ENCODE results near the gene RRAGC.
"Not testable (repeated sequence)": the region's sequence is repeated elsewhere in the genome, so short reads cannot be mapped to it uniquely, and the experiment has no call there.

The RRAGC gene

DNA sequence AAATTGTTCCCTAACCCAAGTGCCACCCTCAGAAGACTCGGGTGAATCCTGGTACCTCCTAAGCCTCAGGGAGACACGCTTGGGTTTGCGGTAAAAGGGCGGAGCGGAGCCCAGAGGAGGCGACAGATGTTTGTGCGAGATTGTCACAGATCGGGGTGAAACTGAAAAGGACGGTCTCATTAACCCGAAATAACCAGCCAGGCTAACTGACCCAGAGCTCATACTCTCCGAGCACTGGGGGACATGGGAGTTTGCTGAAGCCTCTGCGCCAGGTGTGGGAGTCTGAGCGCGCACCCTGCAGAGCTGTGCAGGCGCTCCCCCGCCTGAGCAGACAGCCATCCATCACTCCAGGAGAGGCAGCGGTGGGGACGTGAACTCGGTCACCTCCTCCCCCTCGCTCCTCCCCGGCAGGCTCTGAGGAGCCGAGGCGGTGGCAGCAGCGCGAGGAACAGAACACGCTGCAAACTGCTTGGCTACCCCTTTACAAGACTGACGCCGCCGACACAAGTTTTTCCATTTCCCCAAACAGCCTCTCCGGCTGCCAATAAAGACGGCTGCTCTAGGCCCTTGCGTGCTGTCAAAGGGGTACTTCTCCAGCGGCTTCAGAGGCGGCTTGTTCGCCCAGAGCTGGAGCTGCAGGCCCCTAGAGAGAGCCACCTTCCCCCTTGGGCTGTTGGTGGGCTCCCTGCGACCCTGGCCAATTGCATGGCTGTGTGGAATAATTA lies 43.5 kb downstream of the RRAGC start:
- peak; percentile 98 for DNase-seq

DNA sequence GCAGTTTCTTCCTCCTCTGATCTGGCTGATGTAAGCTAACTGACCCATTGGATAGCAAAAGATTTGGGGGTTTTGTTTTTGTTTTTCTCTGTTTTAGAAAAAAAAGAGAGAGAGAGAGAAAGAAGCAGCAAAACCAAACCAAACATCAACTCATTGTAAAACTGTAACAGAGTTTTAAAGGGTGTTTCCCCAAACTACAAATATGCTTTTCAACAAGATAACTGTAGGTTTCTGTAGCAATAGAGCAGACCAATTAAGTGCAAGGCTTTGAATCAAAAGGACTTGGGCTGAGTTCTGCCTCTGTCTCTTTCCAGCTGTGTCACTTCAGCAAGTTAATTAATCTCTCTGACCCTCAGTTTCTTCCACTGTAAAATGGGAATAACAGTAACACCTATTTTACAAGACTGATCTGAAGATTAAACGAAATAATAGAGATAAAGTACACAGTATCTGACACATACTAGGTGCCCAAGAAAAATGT lies 44.5 kb downstream of the RRAGC start:
- DNase-seq, result peak; percentile 44

DNA sequence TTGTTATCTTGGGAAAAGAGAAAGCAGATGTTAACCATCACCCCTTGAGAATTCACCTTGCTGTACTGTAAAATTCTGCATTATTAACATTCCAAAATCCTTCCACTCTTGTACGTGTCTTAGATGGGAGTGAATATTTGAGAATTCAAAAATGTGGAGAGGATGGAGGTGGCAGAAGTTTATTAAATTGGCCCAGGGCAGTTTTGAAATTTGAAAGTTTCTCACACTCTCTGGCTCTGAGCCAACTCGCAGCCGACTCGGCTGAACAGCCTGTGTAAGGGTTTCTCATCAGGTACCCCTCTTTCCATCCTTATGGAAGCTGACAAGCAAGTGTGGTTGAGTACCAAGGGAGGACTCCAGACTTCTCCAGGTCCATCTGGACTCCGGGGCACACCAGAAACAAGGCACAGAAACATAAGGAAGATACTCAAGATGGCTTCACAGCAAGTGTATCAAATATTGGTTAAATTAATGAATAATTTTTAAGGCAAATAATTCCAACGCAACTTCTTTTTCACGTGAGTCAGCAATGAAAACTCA lies 45.1 kb downstream of the RRAGC start:
- peak; percentile 29 for DNase-seq

DNA sequence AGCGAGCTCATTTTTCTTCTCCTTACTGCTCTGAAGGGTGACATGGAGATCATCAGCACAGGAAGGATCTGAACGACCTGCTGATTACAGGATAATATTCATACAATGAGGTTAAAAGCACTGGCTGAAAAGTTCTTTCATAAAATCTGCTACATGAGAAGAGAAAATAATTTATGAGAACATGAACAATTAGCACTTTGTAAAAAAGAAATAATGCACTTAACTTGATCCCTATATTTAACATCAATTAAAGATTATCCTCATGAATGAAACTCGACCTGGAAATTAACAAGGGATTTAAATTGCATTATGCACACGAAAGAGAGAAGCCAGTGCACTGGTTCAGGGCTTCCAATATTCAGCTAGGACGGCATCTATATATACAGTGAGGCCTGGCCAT lies 46.6 kb downstream of the RRAGC start:
- DNase-seq, result no peak

DNA sequence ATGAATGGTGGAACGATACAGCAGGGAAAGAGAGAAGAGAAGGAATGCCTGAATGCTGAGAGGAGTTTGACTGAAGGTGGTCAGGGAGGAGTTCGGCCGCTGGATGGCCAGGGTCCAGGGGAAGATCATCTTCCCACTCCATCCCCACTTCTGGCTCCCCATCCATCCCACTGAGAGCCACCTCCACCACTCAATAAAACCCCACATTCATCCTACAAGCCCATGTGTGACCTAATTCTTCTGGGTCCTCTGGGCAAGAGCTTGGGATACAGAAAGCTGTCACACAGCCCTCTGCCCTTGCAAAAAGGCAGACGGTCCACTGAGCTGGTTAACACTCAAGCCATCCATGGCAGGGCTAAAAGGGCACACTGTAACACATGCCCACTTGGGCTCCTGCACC lies 48.1 kb downstream of the RRAGC start:
- DNase-seq, result not testable (repeated sequence)

DNA sequence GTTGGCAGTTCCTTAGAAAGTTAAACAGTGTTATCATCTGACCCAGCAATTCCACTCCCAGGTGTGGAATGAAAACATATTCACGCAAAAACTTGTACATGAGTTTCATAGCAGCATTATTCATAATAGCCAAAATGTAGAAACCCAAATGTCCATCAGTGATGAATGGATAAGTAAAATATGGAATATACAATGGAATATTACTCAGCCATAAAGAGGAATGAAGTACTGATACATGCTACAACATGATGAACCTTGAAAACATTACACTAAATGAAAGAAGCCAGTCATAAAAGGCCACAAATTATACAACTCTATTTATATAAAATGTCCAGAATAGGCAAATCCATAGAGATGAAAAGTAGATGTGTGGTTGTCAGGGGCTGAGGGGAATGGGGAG lies 53.5 kb downstream of the RRAGC start:
- DNase-seq, result no peak

DNA sequence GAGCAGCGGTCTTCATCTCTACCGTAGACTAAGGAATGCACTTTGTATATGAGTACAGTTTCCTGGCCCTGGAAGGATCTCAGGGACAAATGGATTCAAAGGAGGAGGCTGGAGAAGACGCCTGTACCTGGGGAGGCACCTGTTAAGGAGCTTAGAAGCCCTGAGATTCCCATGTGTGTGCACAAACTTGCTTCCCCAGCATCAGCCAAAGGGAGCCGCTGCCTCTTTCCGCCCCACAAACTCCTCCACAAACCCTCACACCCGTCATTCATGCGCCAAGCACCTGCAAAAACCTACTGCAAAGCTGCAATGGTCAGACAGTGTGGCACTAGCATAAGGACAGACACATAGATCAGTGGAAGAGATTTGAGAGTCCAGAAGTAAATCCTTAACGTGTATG lies 54.5 kb downstream of the RRAGC start:
- no peak for DNase-seq

DNA sequence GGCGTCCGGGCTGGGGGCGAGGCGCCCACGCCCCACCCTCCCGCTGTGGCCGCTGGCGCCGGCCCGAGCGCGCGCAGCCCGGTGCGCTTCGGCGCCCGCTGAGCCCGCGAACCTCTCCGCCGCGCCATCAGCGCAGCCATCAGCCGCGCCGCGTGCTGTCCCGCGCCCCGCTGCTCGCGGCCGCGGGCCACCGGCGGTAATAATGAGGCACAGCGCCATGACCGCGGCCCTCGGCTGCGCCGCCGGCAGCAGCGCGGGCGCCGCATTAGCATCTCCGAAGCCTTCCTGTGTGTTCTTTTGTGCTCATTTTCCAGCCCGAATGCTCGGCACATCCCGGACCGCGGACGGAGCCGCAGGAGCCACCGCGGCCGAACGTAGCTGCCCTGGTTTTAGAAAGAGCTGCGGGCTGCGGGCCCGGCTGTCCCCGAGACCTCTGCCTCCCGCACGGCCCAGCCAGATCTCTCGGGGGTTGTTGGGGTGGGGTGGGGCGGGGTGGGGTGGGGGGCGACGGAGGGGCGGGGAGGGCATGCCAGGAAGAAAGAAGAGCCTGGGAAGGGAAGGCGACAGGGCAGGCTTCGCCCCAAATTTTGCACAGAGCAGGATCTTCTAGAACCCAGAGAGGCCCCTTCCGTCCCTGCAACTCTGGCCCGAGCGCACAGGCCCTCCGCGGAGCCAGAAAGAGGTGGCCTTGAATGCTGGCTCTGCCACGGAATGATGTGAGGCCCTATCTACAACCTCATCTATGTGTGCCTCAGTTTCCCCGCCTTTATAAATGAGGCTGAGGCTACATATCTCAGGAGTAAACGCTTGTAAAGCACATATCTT lies 55.3 kb downstream of the RRAGC start:
- no peak for DNase-seq

DNA sequence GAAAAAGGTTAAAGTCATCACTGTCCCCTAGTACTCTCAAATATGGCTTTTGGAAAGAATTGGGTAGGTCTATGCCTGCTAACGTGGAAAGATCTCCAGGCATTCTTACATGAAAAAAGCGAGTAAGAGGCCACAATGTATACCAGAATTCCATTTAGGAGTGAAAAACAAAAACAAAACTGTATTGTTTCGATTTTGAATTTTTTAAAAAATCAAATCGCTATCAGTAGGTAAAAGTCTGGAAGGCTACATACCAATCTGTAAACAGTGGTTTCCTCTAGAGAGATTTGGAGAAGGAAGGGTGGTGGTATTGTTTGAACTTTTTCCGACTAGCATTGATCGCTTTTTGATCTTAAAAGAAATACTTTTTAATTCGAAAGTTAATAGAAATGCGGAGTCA lies 55.9 kb downstream of the RRAGC start:
- DNase-seq, result peak; percentile 29

DNA sequence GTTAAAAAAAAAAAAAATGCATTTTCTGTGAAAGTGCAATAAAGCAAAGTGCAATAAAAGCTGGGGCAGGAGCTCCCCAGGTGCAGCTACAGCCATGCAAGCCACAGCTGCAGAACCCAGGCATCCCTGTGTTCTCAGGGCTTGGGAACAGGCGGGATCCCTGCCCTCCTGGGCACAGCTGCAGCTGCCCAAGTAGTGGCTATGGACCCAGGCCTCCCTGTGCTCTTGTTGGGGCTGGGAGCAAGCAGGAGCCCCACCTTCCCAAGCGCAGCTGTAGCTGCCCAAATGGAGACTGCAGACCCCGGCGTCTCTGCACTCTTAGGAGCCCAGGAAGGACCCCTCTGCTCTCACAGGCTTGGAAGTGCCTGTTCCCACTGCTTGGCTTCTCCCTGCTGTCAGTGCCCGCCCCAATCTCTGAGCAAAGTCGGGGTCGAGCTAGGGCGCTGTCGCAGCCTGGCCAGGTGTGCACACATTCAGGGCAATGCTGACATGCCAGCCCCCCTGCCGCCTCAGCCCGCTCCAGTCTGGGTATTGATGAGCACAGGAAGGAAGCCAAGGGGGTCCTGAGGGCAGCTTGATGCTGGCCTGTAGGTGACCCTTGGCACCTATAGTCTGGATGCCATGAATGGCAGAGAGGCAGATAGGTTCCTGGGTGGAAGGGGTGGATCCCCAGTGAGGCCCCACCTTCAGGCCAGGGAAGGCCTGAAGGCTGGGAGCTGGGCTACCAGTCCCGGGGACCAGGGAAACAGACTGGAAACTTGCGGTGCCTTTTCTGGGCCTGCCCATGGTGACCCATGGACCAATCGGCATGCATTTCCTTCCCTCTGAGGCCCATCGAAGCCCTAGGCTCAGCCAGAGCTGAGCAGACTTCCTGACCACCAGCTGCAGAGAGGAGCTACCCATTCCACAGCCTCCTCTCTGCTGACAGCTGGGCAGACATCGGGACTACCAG lies 58.6 kb downstream of the RRAGC start:
- no peak for DNase-seq

DNA sequence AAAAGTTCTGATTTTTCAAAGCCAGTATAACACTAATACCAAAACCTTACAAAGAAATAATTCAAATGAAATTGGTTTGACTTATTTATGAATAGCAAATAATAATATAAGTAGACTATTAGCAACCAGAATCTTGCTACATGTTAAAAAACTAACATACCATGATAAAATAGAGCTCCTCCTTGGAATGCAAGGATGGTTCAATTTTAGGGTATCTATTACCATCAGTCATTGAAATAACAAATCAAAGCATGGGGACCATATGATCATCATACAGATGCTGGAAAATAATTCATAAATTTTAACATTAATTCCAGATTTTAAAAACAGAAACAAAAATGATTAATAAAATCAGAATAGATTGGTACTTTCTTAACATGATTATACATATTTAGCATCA lies 66.3 kb downstream of the RRAGC start:
- no peak for DNase-seq

DNA sequence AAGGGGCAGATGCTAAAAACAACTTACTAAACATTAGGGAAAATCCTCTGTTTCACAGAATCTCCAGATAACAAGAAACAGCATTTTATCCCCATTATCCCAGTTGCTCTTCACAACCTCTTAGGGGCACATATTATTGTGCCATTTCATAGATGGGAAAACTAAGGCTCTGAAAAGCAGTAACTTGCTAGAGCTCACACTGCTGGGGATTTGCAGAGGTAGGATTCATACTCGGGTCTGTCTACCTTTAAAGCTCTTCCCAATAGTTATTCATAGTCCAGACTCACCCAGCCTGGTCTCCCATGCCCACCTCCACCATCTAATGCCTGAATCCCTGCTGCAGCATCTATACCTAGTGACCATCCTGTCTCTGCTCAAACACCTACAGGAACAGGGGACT lies 67.7 kb downstream of the RRAGC start:
- DNase-seq, result no peak

DNA sequence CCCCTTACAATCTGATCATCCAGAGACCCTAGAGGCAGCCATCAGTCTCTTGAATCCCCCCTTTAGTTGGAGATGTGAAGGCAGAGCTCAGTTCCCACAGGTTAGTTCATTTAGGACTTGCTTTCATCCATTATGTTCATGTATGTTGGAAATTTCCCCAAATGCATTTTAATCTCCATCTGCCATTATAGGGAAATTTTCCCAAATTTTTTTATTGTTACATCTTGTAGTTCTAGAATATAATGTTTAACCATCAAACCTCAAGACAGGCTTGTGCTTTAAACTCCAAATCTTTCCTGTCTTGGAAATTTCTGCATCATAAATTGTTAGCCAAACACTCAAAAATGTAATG lies 68.4 kb downstream of the RRAGC start:
- no peak for DNase-seq

DNA sequence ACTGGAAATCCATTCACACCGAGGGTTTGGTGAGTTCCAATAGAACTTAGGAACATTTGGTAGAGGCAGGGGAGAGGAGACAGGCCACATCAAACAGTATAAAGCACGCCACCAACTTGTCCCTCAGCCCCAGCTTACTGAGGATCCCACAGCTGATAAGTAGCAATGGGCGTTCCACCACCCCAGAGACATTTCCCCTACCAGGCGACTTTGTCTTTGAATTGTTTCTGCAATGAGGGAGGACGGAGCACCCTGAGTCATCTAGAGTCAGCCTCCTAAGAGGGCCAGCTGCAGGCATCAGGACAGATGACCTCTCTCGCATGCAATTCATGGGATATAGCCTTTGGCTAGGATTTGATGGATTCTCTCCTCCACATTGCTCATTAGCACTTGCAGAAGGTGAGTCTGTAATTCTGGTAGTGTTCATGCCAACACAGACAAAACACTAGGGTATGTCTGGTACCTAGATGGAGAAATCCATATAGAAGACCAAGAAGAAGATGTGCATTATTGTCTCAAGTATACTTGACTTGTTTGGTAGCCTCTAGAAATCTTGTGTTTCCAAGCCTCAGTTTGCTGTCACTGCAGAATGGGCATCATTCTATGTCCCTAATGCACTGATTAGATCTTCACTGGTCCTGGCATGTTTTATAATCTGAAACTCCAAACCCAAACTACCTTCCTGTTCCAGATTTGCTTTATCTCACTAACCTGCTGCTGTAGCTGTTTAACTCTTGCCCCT lies 69.0 kb downstream of the RRAGC start:
- no peak for DNase-seq

DNA sequence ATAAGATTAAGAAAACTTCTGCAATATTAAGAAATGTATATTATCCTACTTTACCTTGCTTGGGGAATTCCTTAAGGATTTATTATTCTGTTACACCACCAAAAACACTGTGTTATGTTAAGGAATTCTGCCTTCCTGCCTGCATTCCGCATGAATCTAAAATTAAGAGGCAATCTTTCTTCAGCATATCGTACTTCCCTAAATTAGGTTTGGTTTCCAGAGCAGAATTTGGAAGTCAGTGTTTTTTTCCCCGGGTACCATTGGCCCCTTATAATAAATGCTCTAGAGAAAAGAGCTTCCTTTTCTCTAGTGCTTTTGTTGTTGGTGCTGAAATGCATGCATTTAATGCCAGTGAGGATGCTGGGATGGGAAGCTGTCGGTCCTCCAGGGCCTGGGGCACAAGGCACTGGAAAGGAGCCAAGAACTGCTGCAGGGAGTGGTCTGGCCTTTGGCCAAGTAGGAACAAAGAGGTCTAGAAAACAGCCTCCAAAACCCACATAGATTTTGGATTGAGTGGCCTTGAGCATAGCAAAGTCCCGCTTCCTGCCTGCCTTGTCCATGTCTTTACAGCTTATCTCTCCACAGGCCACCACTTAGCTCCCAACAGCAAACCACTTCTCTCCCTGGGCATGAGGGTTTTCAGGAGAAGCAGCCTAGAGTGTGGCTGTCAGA lies 69.9 kb downstream of the RRAGC start:
- peak; percentile 59 for DNase-seq

DNA sequence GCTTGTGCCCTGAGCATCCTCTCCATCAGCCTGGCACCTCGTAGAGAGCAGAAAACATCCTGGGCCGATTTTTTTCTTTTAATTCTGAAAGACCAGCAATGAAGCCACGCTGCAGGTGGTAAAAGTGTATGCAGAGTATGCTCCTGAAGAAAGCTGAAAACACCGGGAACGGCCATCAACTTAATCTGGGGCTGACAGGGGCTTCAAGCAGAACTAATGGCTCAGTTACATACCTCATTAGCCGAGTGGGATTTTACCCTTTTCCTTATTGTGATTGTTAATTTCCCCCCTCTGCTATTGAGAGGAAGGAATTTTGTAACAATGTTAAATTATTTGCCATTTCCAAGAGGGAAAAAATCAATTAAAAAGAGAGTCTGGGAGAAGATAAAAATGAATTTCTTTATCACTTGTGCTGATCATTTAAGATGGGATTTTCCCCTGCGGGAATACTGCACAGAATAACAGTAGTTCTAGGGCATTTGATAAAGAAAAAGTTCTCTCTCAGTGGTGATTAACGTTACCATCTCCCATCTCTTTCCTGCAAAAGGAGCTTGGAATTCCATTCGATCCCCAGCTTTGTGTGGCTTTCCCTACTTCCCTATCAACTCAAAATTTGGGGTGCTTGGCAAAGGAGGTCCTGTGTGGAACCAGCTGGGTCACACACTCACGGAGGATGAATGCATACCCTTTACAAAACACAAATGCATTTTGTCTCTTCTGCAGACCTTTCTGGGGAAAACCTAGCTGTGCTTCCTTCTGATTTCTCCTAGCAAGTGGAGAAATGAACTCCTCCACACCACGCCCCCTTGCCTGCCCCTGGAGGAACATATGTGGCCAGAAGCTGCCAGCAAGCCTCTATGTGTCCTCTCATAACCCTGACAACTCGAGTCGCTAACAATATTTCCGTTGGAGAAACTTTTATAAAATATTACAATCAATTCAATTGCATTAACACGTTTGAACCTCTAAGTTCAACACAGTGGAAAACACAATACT lies 70.9 kb downstream of the RRAGC start:
- no peak for DNase-seq

All from hematopoietic multipotent progenitor cell treated with erythropoietin and hydrocortisone succinate and interleukin-3 and kit ligand, for 6 days (in vitro differentiated cells).